ENCODE measurements around the gene SERPINB3. TPM values are rescaled to one million over a fixed set of nuclear protein-coding genes. Genes with fewer than 3 reads are reported as not detected.

The SERPINB3 gene
- polyA plus RNA-seq, 2 of the 4 experiments (the other 2 are of a cell fraction) = 0.19 TPM; not detected in 1

DNA sequence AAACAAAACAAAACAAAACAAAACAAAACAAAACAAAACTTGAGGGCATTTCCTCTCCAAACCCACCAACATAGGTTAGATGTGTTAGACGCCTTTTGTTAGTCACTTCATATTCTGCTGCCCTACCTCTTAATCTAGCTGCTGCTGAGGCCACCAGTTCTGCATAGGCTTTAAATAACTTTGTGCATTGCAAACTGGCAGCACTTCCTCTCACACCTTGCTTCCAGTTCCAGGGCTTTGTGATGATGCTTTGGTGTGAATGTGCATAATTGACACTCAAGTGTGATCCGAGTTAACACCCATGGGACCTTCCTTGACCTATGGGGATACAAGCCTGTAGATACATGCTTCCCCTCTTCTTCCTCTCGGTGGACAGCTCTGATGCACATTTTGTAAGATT, 38.8 kb upstream of the SERPINB3 start:
- no peak for ATAC-seq
- H3K4me2 ChIP-seq = no peak overlapping the region
- CTCF ChIA-PET = no interaction called here
- TF ChIP-seq, protein P1, sequence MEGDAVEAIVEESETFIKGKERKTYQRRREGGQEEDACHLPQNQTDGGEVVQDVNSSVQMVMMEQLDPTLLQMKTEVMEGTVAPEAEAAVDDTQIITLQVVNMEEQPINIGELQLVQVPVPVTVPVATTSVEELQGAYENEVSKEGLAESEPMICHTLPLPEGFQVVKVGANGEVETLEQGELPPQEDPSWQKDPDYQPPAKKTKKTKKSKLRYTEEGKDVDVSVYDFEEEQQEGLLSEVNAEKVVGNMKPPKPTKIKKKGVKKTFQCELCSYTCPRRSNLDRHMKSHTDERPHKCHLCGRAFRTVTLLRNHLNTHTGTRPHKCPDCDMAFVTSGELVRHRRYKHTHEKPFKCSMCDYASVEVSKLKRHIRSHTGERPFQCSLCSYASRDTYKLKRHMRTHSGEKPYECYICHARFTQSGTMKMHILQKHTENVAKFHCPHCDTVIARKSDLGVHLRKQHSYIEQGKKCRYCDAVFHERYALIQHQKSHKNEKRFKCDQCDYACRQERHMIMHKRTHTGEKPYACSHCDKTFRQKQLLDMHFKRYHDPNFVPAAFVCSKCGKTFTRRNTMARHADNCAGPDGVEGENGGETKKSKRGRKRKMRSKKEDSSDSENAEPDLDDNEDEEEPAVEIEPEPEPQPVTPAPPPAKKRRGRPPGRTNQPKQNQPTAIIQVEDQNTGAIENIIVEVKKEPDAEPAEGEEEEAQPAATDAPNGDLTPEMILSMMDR (IDR thresholded peaks at IDR 0.05) = no peak
- TF ChIP-seq HES2 (IDR thresholded peaks at IDR 0.05) = no peak
- no peak for TF ChIP-seq HOXA7 (CRISPR knock-in tag; IDR thresholded peaks at IDR 0.05)
- TF ChIP-seq RFX5 (IDR thresholded peaks at IDR 0.05) = no peak
- TF ChIP-seq SMC3 (IDR thresholded peaks at IDR 0.05) = no peak
- no peak for TF ChIP-seq ZNF302 (CRISPR knock-in tag; IDR thresholded peaks at IDR 0.05)
- no peak for TF ChIP-seq PHF8 (IDR thresholded peaks at IDR 0.05; ENCODE audit: borderline replicate concordance, low read depth)
- no peak for TF ChIP-seq CBX8 (IDR thresholded peaks at IDR 0.05)
- TF ChIP-seq CHD4 (IDR thresholded peaks at IDR 0.05; ENCODE audit: borderline replicate concordance) = no peak
- TF ChIP-seq, protein P2, sequence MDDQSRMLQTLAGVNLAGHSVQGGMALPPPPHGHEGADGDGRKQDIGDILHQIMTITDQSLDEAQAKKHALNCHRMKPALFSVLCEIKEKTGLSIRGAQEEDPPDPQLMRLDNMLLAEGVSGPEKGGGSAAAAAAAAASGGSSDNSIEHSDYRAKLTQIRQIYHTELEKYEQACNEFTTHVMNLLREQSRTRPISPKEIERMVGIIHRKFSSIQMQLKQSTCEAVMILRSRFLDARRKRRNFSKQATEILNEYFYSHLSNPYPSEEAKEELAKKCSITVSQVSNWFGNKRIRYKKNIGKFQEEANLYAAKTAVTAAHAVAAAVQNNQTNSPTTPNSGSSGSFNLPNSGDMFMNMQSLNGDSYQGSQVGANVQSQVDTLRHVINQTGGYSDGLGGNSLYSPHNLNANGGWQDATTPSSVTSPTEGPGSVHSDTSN (IDR thresholded peaks at IDR 0.05) = no peak
- TF ChIP-seq ESRRA (IDR thresholded peaks at IDR 0.05; ENCODE audit: borderline replicate concordance, low read length) = no peak
- TF ChIP-seq FOSL2 (IDR thresholded peaks at IDR 0.05) = no peak
- TF ChIP-seq FOSL2 (CRISPR knock-in tag; IDR thresholded peaks at IDR 0.05) = no peak
- TF ChIP-seq NPAS2 (CRISPR knock-in tag; IDR thresholded peaks at IDR 0.05; ENCODE audit: borderline replicate concordance) = no peak
- no peak for TF ChIP-seq SREBF2 (IDR thresholded peaks at IDR 0.05)
- WGBS (ENCODE audit: missing lambda C conversion rate) = 43% methylated on average over 3 of the region's 3 CpGs
- POLR2A ChIA-PET = no interaction called here
- no peak overlapping the region for H3K4me3 ChIP-seq
- no peak overlapping the region for H3K27ac ChIP-seq
- no peaks in the 10 kb centered on the region for H3K4me1 ChIP-seq
- DNase-seq (ENCODE audit: low read depth in 1 of 2, low spot score in 1 of 2) = no peak
- H3K9me3 ChIP-seq = no peaks in the 10 kb centered on the region
- FAIRE-seq = no peak

- H3K4me3 ChIP-seq = no peak overlapping the region
- no peaks in the 10 kb centered on the region for H3K9me3 ChIP-seq
- DNase-seq (ENCODE audit: low read depth in 1 of 2, low spot score in 1 of 2) (no peak), FAIRE-seq (no peak), ATAC-seq (no peak)
- CTCF ChIA-PET = no interaction called here
- H3K27ac ChIP-seq = no peak overlapping the region
- WGBS (ENCODE audit: missing lambda C conversion rate) = 29% methylated on average over 3 of the region's 3 CpGs
- POLR2A ChIA-PET = no interaction called here
- no peak overlapping the region for H3K4me2 ChIP-seq
- H3K4me1 ChIP-seq = no peaks in the 10 kb centered on the region
- TF ChIP-seq NR3C1 (IDR thresholded peaks at IDR 0.05) = no peak
- TF ChIP-seq CBX2 (IDR thresholded peaks at IDR 0.05; ENCODE audit: borderline replicate concordance, low read depth) = no peak
- TF ChIP-seq BHLHE40 (IDR thresholded peaks at IDR 0.05; ENCODE audit: low read depth, low read length) = no peak
- no peak for TF ChIP-seq MAZ (IDR thresholded peaks at IDR 0.05; ENCODE audit: borderline replicate concordance, low read depth, low read length)
- no peak for TF ChIP-seq ZSCAN20 (CRISPR knock-in tag; IDR thresholded peaks at IDR 0.05)
- TF ChIP-seq ZNF302 (CRISPR knock-in tag; IDR thresholded peaks at IDR 0.05) = no peak
- no peak for TF ChIP-seq CHD4 (IDR thresholded peaks at IDR 0.05; ENCODE audit: borderline replicate concordance)
- no peak for TF ChIP-seq FOSB (CRISPR knock-in tag; IDR thresholded peaks at IDR 0.05)
- no peak for TF ChIP-seq ZC3H11A (IDR thresholded peaks at IDR 0.05)
- TF ChIP-seq RNF2 (IDR thresholded peaks at IDR 0.05; ENCODE audit: borderline replicate concordance, low read depth) = no peak
- TF ChIP-seq, protein P3, sequence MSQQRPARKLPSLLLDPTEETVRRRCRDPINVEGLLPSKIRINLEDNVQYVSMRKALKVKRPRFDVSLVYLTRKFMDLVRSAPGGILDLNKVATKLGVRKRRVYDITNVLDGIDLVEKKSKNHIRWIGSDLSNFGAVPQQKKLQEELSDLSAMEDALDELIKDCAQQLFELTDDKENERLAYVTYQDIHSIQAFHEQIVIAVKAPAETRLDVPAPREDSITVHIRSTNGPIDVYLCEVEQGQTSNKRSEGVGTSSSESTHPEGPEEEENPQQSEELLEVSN (IDR thresholded peaks at IDR 0.05; ENCODE audit: borderline replicate concordance, low read depth) = no peak
- TF ChIP-seq RARB (CRISPR knock-in tag; IDR thresholded peaks at IDR 0.05) = no peak
- TF ChIP-seq RAD21 (conservative IDR thresholded peaks at IDR 0.05 in 1 of 2, IDR thresholded peaks at IDR 0.05 in 1 of 2) = no peak
- TF ChIP-seq, protein P4, sequence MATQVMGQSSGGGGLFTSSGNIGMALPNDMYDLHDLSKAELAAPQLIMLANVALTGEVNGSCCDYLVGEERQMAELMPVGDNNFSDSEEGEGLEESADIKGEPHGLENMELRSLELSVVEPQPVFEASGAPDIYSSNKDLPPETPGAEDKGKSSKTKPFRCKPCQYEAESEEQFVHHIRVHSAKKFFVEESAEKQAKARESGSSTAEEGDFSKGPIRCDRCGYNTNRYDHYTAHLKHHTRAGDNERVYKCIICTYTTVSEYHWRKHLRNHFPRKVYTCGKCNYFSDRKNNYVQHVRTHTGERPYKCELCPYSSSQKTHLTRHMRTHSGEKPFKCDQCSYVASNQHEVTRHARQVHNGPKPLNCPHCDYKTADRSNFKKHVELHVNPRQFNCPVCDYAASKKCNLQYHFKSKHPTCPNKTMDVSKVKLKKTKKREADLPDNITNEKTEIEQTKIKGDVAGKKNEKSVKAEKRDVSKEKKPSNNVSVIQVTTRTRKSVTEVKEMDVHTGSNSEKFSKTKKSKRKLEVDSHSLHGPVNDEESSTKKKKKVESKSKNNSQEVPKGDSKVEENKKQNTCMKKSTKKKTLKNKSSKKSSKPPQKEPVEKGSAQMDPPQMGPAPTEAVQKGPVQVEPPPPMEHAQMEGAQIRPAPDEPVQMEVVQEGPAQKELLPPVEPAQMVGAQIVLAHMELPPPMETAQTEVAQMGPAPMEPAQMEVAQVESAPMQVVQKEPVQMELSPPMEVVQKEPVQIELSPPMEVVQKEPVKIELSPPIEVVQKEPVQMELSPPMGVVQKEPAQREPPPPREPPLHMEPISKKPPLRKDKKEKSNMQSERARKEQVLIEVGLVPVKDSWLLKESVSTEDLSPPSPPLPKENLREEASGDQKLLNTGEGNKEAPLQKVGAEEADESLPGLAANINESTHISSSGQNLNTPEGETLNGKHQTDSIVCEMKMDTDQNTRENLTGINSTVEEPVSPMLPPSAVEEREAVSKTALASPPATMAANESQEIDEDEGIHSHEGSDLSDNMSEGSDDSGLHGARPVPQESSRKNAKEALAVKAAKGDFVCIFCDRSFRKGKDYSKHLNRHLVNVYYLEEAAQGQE (IDR thresholded peaks at IDR 0.05) = no peak
- no peak for TF ChIP-seq HEYL (CRISPR knock-in tag; IDR thresholded peaks at IDR 0.05)
- no peak for TF ChIP-seq ESRRA (IDR thresholded peaks at IDR 0.05; ENCODE audit: borderline replicate concordance, low read length)
- TF ChIP-seq JUN (IDR thresholded peaks at IDR 0.05) = no peak
- no peak for TF ChIP-seq POLR2A (IDR thresholded peaks at IDR 0.05; ENCODE audit: low read length)
- no peak for TF ChIP-seq KDM5A (IDR thresholded peaks at IDR 0.05)
- TF ChIP-seq HDAC2 (IDR thresholded peaks at IDR 0.05) = no peak
Observed at GRCh38 chr18:63697097-63697660, 35.5 kb upstream of the SERPINB3 start.

All from A549 (cell line).